Measurements from ENCODE around the gene STOX2.

STOX2 gene

GRCh38 chr4:183889190-183889589 is 15.9 kb upstream of the STOX2 start:
- no peak for DNase-seq

GRCh38 chr4:183897193-183897592 is 7.9 kb upstream of the STOX2 start:
- DNase-seq: no peak

- no peak for DNase-seq
These were observed 6.7 kb upstream of the STOX2 start for GRCh38 chr4:183898456-183898855.

- no peak for DNase-seq
These were observed 1.9 kb upstream of the STOX2 start for GRCh38 chr4:183903021-183903760.

GRCh38 chr4:183905593-183906488 is 734 bp downstream of the STOX2 start:
- DNase-seq: peak; percentile 26

GRCh38 chr4:183906489-183906738 is 1.3 kb downstream of the STOX2 start:
- no peak for DNase-seq

GRCh38 chr4:183906739-183907651 is 1.9 kb downstream of the STOX2 start:
- no peak for DNase-seq

- no peak for DNase-seq
These were observed 3.0 kb downstream of the STOX2 start for GRCh38 chr4:183907871-183908683.

GRCh38 chr4:183909187-183909586 is 4.1 kb downstream of the STOX2 start:
- DNase-seq: no peak

- DNase-seq: no peak
These were observed 4.7 kb downstream of the STOX2 start for GRCh38 chr4:183909801-183910200.

GRCh38 chr4:183912585-183912984 is 7.5 kb downstream of the STOX2 start:
- no peak for DNase-seq

- no peak for DNase-seq
These were observed 10.9 kb downstream of the STOX2 start for GRCh38 chr4:183915976-183916375.

- DNase-seq: no peak
These were observed 13.6 kb downstream of the STOX2 start for GRCh38 chr4:183918696-183919095.

- DNase-seq: no peak
These were observed 14.0 kb downstream of the STOX2 start for GRCh38 chr4:183919141-183919540.

- DNase-seq: no peak
These were observed 15.4 kb downstream of the STOX2 start for GRCh38 chr4:183920512-183920911.

- no peak for DNase-seq
These were observed 16.2 kb downstream of the STOX2 start for GRCh38 chr4:183921335-183921734.

GRCh38 chr4:183924362-183925044 is 19.4 kb downstream of the STOX2 start:
- DNase-seq: no peak

- no peak for DNase-seq
These were observed 21.8 kb downstream of the STOX2 start for GRCh38 chr4:183926950-183927349.

- no peak for DNase-seq
These were observed 27.5 kb downstream of the STOX2 start for GRCh38 chr4:183932576-183932975.

- DNase-seq: no peak
These were observed 29.7 kb downstream of the STOX2 start for GRCh38 chr4:183934761-183935160.

GRCh38 chr4:183935355-183936005 is 30.4 kb downstream of the STOX2 start:
- DNase-seq: no peak
